ENCODE measurements around the gene CBX8. TPM values are rescaled to one million over a fixed set of nuclear protein-coding genes. Genes with fewer than 3 reads are reported as not detected.
A peak's percentile ranks its signal among the peaks of the same experiment; 100 is the strongest.

The CBX8 gene
- polyA plus RNA-seq, 3 donors: 0.51 to 2.5 (median 2.5) TPM

GRCh38 chr17:79814974-79815835 is 18.3 kb upstream of the CBX8 start:
- Histone ChIP-seq H3K4me3 (replicated peaks in 1 of 3; ENCODE audit: low read depth in 2 of 3, low read length in 3 of 3) (peak overlapping the region in 1 of 3 experiments; percentile 38), H3K36me3 (replicated peaks in 1 of 2; ENCODE audit: control insufficient read depth in 1 of 2, insufficient read depth in 2 of 2, low read length in 2 of 2) (no peaks in the 10 kb centered on the region), H3K4me2 (replicated peaks; ENCODE audit: extremely low read depth, low read length, poor library complexity, severe bottlenecking) (peak overlapping the region; percentile 36), H4K20me1 (ENCODE audit: insufficient read depth, low read length) (peaks cover 19% of the 10 kb centered on the region), H3K4me1 (ENCODE audit: control insufficient read depth in 1 of 2, insufficient read depth in 2 of 2, low read length in 2 of 2) (peaks cover 32 to 41% of the 10 kb centered on the region in 2 donors), H3K9ac (ENCODE audit: insufficient read depth, low read length, poor library complexity, severe bottlenecking) (no peak overlapping the region), H3K9me3 (replicated peaks in 1 of 2; ENCODE audit: control insufficient read depth in 1 of 2, insufficient read depth in 1 of 2, low read length in 2 of 2) (peaks cover 4 to 30% of the 10 kb centered on the region in 2 donors), H3K27ac (ENCODE audit: low read depth in 1 of 2, low read length in 2 of 2) (no peak overlapping the region), H2AFZ (ENCODE audit: insufficient read depth, low read depth, low read length, poor library complexity, severe bottlenecking) (no peak overlapping the region), H3K27me3 (ENCODE audit: control insufficient read depth in 2 of 2, insufficient read depth in 2 of 2, low read length in 2 of 2) (peaks cover 67 to 89% of the 10 kb centered on the region in 2 donors), H3K79me2 (ENCODE audit: insufficient read depth, low read length) (no peaks in the 10 kb centered on the region)
- DNase-seq: peak in 1 of 3 donors; percentile 35
- Mint-ChIP-seq H3K36me3 (peaks cover 3 to 17% of the 10 kb centered on the region in 2 donors), H3K9me3 (peaks cover 0 to 31% (median 22%) of the 10 kb centered on the region in 7 donors), H3K27me3 (ENCODE audit: low read depth in 3 of 3) (peaks cover 71 to 93% (median 80%) of the 10 kb centered on the region in 3 donors), H3K4me1 (peaks cover 28% of the 10 kb centered on the region), H3K4me3 (no peak overlapping the region), H3K27ac (no peak overlapping the region)
- 2% methylated on average over 96 of the region's 96 CpGs for WGBS (ENCODE audit: insufficient coverage)
- intact Hi-C loops (cut with micrococcal nuclease): no loop called here
- TF ChIP-seq CTCF (IDR thresholded peaks at IDR 0.05): no peak

GRCh38 chr17:79814127-79814973 is 17.5 kb upstream of the CBX8 start:
- Histone ChIP-seq H3K27ac (ENCODE audit: low read depth in 1 of 2, low read length in 2 of 2) (no peak overlapping the region), H3K9me3 (replicated peaks in 1 of 2; ENCODE audit: control insufficient read depth in 1 of 2, insufficient read depth in 1 of 2, low read length in 2 of 2) (peaks cover 4 to 30% of the 10 kb centered on the region in 2 donors), H3K4me1 (ENCODE audit: control insufficient read depth in 1 of 2, insufficient read depth in 2 of 2, low read length in 2 of 2) (peaks cover 32 to 42% of the 10 kb centered on the region in 2 donors), H3K27me3 (ENCODE audit: control insufficient read depth in 2 of 2, insufficient read depth in 2 of 2, low read length in 2 of 2) (peaks cover 68 to 88% of the 10 kb centered on the region in 2 donors), H3K4me2 (replicated peaks; ENCODE audit: extremely low read depth, low read length, poor library complexity, severe bottlenecking) (peak overlapping the region; percentile 36), H2AFZ (ENCODE audit: insufficient read depth, low read depth, low read length, poor library complexity, severe bottlenecking) (no peak overlapping the region), H3K36me3 (replicated peaks in 1 of 2; ENCODE audit: control insufficient read depth in 1 of 2, insufficient read depth in 2 of 2, low read length in 2 of 2) (no peaks in the 10 kb centered on the region), H3K4me3 (replicated peaks in 1 of 3; ENCODE audit: low read depth in 2 of 3, low read length in 3 of 3) (no peak overlapping the region), H3K9ac (ENCODE audit: insufficient read depth, low read length, poor library complexity, severe bottlenecking) (no peak overlapping the region), H4K20me1 (ENCODE audit: insufficient read depth, low read length) (peaks cover 21% of the 10 kb centered on the region), H3K79me2 (ENCODE audit: insufficient read depth, low read length) (no peaks in the 10 kb centered on the region)
- no peak overlapping the region for H3K27ac Mint-ChIP-seq
- no peak for TF ChIP-seq CTCF (IDR thresholded peaks at IDR 0.05)
- DNase-seq: no peak
- H3K36me3 Mint-ChIP-seq: peaks cover 3 to 17% of the 10 kb centered on the region in 2 donors
- peaks cover 29% of the 10 kb centered on the region for H3K4me1 Mint-ChIP-seq
- H3K27me3 Mint-ChIP-seq (ENCODE audit: low read depth in 3 of 3): peaks cover 69 to 92% (median 79%) of the 10 kb centered on the region in 3 donors
- intact Hi-C loops (cut with micrococcal nuclease): no loop called here
- H3K9me3 Mint-ChIP-seq: peaks cover 0 to 31% (median 24%) of the 10 kb centered on the region in 7 donors
- 8% methylated on average over 16 of the region's 43 CpGs for WGBS (ENCODE audit: insufficient coverage)
- peak overlapping the region in 1 of 2 donors; percentile 71 for H3K4me3 Mint-ChIP-seq
